NCI-H460 (cell line): ENCODE results near the gene AXIN1. TPM values are rescaled to one million over a fixed set of nuclear protein-coding genes. Genes with fewer than 3 reads are reported as not detected.
"Not testable (repeated sequence)": the region's sequence is repeated elsewhere in the genome, so short reads cannot be mapped to it uniquely, and the experiment has no call there.

Source experiments
- DNase-seq: peaks from one replicate; pipeline ENCODE4 v3.0.0-alpha.2; 2016; ENCODE audit warnings: low read depth; ENCODE audit errors: extremely low read depth
- total RNA-seq: library from RNA; depleted of rRNA; stranded (reverse); fragments of >200 nt; shearing (Covaris generic); gene quantifications from 2 replicates; pipeline ENCODE4 v1.2.3, GENCODE V29; 2014

AXIN1 gene
- total RNA-seq, 1 experiment from 2014 or later, result 35.7 TPM

DNA sequence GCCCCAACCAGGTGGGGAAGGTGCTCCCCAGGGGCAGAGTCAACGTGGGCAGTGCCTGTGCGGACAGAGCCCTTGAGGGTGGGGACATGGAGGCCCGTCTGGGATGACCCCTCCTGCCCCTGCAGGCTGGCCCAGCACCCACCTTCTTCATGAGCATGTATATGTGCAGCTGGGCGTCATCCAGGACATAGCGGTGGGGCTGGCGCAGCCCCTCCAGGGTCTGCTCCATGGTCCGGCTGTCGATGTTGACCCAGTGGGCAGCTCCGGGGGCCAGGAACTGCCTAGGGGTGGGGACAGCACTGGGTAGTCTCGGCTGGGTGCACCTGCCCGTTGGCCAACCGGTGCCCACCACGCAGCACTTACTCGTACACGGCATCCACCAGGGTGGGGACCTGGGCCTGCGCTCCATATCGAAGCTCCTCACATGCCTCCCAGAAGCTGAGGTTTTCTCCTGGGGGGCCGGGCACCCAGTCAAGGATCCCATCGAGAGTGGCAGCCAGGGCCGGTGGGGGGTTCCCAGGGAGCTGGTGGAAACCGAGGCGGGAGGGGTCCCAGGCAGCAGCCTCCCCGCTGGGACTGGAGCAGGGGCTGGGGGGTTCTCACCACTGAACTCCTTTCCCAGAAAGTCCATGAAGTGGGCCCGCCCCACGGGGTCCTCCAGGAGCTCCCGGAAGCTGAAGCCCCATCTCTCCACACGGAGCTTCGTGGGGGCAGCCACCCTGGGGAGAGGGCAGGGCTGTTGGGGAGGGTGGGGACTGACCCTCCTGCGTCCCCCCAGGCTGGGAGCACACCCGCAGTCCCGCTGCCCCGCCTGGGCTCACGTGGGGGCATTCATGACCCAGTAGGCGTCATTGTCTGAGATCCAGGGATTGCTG lies 81.9 kb downstream of the AXIN1 start:
- DNase-seq, result no peak

DNA sequence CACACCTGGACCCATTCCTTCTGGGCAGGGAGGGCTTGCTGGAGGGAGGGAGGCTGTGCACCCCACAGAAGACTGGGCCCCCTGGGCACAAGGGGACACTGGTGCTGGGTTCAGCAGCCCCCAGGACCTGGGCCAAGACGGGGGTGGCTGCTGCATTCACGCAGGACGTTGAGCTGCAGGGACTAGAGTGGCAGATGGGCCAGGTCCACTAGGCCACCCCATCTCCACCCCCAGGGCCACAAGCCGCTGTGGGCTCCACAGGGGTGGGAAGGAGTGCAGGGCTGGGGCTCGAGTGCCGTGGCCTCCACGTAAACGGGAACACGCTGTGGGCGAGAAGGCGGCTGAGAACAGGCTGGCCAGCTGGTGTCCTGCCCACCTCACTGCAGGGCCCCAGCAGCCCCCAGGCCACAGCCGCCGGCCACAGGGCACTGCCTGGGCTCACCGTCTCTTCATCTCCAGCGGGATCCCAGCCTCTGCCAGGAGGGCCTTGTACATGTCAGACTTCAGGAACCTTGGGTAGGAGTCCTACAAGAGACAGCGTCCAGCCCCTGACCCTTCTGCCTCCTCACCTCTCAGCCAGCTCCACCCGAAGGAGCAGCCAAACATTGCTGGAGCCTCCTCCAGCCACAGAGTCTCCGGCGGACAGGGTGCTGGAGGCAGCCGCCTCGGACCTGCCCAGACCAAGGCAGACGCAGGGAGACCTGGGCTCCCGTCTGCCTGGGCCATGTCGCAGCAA lies 83.3 kb downstream of the AXIN1 start:
- DNase-seq, result no peak

DNA sequence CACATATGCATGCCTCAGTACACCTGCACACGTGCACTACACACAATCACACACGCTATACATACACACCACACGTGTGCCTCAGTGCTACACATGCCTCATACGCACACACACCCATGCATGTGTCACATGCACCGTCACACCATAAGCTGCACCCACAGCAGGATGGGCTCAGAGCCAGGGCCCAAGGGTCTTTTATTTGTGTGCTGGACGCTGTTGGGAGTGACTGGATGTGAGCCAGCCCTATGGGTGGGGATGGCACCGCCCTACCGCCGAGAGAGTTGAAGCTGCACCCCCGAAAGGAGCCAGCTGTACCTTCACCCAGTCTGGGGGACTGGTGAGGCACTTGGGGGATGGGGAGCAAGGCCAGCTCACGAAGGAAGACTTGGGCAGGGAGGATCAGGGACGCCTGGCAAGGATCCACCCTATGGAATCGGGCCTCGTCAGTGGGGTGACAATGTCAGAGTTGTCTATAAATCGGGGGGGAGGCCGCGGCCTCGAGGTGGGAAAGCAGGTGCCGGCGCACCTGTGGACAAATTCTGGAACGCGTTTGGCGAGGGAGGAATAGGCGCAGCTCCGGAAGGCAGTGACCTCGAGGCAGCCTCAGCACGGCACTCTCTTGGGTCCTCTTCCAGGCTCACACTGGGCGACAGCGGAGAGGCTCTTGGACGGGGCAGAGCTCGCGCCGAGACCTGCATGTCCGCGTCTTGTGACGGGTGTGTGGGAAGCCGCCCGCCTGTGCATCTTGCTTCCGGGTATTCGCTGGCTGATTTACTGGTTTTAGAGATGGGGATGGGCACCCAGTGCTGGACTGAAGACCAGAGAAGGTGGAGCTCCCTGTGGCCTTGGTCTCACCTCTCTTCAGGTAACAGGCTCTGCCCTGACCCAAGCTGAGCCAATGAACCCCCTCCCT lies 84.1 kb downstream of the AXIN1 start:
- no peak for DNase-seq

DNA sequence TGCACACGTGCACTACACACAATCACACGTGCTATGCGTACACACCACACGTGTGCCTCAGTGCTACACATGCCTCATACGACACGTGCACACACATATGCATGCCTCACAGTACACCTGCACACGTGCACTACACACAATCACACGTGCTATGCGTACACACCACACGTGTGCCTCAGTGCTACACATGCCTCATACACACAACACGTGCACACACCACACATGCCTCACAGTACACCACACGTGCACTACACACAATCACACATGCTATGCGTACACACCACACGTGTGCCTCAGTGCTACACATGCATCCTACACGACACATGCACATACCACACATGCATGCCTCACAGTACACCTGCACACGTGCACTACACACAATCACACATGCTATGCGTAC lies 85.0 kb downstream of the AXIN1 start:
- DNase-seq, result not testable (repeated sequence)

DNA sequence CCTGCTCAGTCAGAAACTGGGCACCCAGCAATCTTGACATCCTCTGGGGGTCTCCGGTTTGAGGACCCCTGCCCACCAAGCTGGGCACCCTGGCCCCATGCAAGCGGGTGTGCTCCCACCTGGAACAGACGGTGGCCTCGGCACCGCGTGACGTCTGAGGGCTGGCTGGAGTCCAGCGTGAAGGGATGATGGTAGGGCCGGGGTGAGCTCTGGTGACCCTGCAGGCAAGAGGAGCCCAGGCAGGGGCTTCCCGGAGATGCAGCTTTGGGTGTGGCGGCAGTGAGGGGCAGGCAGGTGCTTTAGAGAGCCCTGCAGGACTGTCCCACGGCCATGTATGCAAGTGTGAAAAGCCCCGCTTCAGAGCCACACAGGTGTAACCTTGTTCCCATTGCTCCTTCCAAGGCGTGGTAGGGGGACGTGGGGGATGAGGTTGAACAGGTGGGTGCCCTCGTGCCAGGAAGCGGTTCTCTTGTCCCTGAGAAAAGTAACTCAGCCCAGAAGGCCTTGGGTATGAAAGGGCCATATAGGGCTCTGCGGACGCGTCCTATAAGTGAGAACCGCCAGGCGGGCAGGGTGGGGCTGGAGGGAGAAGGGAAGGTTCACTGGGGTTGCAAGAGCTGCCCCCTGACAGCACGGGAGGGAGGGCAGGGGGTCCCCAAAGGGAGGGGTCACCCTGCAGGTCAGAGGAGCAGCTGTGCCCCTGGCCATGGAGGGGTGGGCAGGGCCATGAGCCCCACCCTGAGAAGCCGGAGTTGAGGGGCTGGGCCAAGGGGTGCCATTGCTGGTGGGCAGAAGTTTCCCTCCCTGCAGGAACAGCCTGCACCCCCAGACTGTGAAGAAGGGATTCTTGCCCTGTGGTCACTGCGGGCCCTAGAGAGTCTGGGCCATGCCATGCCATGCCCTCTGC lies 86.0 kb downstream of the AXIN1 start:
- no peak for DNase-seq

DNA sequence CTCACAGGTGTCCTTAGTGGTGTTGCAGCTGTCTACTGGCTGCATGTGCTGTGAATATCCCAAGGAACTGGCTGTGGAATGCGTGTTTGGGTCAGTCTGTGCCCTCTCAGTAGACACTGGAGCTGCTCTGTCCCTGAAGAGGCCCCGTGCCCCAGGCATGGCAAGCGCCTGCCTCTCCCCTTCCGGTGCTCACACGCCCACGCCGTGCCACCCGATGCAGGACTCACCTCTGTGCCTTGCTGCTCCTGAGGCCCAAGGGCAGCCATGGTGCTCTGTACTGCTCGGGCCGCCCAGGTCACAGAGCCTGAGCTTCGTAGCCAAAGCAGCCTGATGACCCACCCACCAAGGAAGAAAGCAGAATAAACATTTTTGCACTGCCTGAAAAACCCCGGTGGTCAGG lies 86.8 kb downstream of the AXIN1 start:
- no peak for DNase-seq

DNA sequence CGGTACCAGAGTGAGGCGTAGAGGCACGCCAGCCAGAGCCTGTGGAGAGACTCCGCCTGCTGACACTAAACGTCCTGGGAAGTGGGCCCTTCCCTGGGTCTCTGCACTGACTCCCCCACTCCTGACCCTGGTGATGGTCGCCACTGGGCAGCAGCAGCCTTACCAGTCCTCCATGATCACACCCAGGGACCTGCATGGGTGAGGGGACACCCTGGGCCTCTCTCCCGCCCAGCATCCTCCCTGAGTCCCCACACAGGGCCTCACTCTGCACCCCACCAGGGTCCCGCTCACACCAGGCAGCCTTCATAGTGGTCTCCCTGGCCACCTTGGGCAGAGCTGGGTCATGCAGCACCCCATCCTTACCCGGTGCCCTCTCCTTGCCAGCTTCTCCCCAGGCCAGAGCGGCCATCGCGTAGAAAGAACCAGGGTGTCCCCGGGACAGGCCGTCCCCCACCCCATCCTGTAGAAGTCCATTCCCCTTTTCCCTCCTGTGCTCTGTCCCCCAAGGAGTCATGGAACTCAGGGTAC lies 87.5 kb downstream of the AXIN1 start:
- DNase-seq, result no peak

DNA sequence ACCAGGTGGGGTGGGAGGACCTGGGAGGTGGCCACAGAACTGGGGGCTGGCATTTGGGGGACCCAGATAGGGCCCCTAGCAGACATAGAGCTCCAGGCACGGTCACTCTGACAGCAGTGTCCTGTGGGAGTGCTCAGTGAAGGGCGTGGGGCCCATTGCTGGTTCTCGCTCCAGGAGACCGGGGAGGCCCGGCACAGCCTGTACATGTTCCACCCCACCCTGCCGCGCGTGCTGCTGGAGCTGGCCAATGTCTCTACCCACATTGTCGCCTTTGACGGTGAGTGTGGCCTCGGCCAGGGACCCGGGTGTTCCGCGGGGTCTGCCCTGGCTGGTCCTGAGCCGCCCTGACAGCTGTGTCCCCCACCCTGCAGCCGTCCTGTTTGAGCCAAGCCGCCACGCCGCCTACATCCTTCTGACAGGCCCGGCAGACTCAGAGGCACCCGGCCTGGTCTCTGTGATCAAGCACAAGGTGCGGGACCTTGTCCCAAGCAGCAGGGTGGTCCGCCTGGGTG lies 88.0 kb downstream of the AXIN1 start:
- DNase-seq, result no peak

DNA sequence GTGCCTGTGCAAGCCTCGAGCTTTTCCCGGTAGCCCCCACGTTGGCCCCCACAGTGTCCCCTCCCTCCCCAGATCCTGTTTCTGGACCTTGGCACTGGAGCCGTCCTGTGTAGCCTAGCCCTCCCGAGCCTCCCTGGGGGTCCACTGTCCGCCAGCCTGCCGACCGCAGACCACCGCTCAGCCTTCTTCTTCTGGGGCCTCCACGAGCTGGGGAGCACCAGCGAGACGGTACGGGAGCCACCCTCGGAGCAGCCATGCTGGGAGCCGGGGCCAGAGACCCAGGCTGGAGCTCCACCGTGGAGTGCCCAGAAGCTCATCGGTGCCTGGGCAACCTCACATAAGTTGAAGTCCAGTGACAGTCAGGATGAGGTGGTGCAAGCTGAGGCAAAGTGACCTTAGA lies 88.6 kb downstream of the AXIN1 start:
- DNase-seq, result no peak

DNA sequence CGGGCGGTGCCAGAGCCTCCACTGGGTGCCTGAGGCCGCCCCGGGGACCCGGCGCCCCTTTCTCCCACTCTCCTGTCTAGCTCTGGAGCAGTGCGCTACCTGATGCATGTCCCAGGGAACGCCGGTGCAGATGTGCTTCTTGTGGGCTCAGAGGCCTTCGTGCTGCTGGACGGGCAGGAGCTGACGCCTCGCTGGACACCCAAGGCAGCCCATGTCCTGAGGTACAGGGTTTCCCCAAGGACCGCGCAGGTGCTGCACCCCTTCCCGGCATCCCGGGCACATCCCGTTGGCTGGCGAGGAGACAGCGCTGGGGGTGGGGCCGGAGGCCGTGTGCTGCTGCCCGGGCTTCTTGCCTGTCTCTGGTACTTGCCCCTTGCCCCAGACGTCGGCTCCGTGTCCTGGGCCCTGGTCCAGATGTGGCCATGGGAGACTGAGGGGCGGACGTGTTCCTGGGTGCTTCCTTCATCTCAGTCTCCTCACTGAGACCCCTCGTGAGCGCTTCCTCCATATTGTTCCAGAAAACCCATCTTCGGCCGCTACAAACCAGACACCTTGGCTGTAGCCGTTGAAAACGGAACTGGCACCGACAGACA lies 89.2 kb downstream of the AXIN1 start:
- no peak for DNase-seq

DNA sequence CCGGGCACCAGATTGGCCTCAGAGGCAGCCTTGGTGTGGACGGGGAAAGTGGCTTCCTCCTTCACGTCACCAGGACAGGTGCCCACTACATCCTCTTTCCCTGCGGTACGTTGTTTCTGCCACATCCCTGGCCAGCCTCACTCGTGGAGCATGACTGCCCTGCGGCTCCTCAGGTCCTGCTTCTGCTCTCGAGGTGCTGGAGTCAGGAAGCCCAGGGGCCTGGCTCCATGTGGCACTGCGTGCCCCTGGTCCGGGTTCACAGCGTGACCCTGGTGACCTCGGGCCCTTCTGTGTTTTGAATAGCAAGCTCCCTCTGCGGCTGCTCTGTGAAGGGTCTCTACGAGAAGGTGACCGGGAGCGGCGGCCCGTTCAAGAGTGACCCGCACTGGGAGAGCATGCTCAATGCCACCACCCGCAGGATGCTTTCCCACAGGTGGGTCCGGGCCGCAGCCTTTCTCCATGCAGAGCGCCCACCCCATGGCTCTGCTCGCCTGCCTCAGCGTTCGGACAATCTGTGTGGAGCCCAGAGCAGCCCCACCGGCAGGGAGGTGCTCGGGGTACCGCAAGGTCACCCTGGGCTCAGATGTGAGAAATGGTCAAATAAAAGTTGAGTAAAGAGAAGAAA lies 90.3 kb downstream of the AXIN1 start:
- DNase-seq, result no peak

DNA sequence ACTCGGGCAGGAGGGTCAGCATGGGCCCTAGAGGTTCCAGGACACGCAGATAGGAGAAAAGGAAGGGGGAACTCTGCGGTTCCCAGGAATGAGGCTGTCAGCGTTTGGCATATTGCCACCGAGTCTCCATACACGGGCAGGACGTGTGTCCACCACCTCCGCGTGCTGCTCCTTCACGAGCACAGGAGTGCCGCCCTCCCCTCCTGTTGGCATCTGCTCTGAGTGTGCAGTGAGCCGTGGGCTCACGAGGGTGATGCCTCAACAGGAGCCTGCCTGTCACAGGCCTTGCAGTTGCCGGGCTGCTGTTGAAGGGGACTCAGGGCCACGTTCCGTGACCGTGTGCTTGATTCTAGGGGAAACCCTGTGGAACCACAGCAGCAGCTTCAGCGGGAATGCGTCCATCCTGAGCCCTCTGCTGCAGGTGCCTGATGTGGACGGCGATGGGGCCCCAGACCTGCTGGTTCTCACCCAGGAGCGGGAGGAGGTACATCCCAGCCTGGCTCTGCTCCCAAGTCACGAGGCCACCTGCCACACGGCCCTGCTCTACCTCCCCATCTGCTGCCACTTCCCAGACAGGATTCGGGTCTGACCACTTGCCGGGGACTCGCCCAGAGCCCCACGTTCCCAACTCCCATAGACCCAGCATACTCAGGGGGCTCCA lies 91.4 kb downstream of the AXIN1 start:
- DNase-seq, result no peak

DNA sequence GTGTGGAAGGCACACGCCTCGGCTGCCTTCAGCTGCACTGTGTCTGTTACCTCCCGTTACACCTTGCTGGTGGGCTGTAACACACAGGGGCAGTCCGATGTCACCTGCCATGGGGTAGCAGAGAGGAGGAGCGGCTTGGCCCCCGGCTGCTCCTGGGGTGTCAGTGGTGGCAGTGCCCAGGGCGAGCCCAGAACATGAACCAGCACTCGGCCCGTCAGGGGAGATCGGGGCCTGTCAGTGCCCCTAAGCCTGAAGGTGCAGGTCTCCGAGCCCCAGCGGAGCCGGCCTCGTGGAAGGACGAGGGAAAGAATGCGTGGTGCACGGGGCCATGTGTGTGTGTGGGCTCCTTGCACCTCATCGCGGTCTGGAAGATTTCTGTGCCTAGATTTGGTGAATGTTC lies 92.2 kb downstream of the AXIN1 start:
- no peak for DNase-seq

DNA sequence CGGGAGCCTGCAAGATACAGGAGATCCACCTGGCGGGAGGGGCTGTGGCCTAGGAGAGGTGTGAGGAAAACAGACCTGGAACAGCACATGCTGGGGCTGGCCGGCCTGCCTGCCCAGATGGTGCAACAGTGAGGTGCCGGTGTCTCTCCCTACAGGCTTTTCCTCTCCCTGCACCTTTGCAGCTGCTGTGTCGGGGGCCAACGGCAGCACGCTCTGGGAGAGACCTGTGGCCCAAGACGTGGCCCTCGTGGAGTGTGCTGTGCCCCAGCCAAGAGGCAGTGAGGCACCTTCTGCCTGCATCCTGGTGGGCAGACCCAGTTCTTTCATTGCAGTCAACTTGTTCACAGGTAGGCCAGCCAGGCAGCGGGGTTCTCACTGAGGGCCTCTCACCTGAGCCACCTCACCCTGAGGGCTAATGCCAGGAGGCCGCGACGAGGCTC lies 92.7 kb downstream of the AXIN1 start:
- DNase-seq, result no peak

DNA sequence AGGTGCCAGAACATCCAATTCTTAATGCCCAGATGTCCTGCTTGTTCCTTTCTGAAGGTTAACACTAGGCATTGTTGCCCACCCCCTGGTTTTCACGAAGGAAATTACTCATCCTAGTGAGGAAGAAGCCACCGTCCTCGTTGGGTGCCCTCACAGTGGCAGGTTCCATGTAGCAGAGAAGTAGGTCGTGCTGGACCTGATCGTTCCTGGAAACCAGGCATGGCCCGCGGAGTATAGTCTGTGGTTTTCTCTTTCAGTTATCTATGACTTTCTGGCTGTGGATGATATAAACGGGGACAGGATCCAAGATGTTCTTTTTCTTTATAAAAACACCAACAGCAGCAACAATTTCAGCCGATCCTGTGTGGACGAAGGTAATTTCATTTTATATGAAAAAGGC lies 93.3 kb downstream of the AXIN1 start:
- DNase-seq, result no peak

DNA sequence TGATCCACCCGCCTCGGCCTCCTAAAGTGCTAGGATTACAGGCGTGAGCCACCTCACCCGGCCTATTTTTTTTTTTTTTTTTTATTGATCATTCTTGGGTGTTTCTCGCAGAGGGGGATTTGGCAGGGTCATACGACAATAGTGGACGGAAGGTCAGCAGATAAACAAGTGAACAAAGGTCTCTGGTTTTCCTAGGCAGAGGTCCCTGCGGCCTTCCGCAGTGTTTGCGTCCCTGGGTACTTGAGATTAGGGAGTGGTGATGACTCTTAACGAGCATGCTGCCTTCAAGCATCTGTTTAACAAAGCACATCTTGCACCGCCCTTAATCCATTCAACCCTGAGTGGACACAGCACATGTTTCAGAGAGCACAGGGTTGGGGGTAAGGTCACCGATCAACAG lies 94.4 kb downstream of the AXIN1 start:
- DNase-seq, result not testable (repeated sequence)

DNA sequence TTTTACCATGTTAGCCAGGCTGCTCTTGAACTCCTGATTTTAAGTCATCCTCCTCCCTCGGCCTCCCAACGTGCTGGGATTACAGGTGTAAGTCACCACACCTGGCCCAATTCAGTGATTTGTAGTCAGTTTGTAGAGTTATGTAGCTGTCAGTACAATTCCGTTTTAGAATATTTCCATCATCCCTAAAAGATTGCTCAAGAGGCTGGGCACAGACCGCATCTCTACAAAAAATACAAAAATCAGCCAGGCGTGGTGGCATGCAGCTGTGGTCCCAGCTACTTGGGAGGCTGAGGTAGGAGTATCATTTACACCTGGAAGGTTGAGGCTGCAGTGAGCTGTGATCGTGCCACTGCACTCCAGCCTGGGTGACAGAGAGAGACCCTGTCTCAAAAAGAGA lies 97.3 kb downstream of the AXIN1 start:
- no peak for DNase-seq

DNA sequence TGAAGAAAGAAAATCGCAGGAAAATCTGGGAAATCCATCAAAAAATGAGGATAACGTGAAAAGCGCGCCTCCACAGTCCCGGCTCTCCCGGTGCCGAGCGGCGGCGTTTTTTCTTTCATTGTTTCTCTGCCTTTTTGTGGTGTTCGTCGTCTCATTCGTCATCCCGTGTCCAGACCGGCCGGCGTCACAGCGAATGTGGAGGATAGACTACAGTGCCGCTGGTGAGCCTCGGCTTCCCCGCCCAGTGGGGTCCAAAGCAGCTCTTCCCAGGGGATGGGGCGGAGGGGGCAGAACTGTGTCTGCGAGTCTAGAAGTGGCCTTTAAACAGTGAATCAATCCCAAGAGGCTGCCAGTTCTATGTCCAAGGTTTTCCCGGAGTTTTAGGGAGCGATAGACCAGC lies 98.1 kb downstream of the AXIN1 start:
- DNase-seq, result no peak
